Adrenal gland (tissue), 12 donors: ENCODE results near the gene UBE2A. TPM values are rescaled to one million over a fixed set of nuclear protein-coding genes. Genes with fewer than 3 reads are reported as not detected.
A peak's percentile ranks its signal among the peaks of the same experiment; 100 is the strongest.

Experiments used
- DNase-seq, 7 donors: peaks; one replicate each; pipeline ENCODE4 v3.0.0-alpha.2; 2019 to 2020
- H3K27ac ChIP-seq, 5 donors: fragments of 200-600 bp; sonication (generic) in 4 of 5; 1 replicate in 3 of 5; 2 replicates in 2 of 5; pipeline versions ENCODE4 v1.5.1 to v1.8.0; 2016 to 2020; ENCODE audit warnings: mild to moderate bottlenecking in 1 of 5
- H3K27me3 ChIP-seq: fragments of 200-600 bp; 2 replicates; pipeline ENCODE4 v1.8.0; 2021
- H3K36me3 ChIP-seq, 2 donors: fragments of 200-600 bp; replicated peaks in 1 of 2; 1 replicate in 1 of 2; 2 replicates in 1 of 2; pipeline versions ENCODE4 v1.5.1 to v1.8.0; 2018 to 2022
- H3K4me1 ChIP-seq, 2 donors: fragments of 200-600 bp; replicated peaks in 1 of 2; 1 replicate in 1 of 2; 2 replicates in 1 of 2; pipeline versions ENCODE4 v1.5.1 to v1.8.0; 2018 to 2021
- H3K4me3 ChIP-seq, 4 donors: fragments of 200-600 bp; sonication (generic) in 3 of 4; one replicate each; pipeline ENCODE4 v1.5.1; 2016 to 2018
- H3K9me3 ChIP-seq, 3 donors: fragments of 200-600 bp; sonication (generic) in 1 of 3; replicated peaks in 1 of 3; 1 replicate in 2 of 3; 2 replicates in 1 of 3; pipeline versions ENCODE4 v1.5.1 to v1.8.0; 2016 to 2021
- POLR2A ChIP-seq, 2 donors: fragments of 450-650 bp; IDR thresholded peaks; one replicate each; pipeline ENCODE4 v1.6.1; 2017; ENCODE audit warnings: antibody characterized with exemption in 2 of 2, mild to moderate bottlenecking in 2 of 2, moderate library complexity in 1 of 2
- WGBS, 4 donors: extraction: QIAGEN DNeasy Blood & Tissue Kit in 2 of 4; methylation state at CpG; one replicate each; pipeline versions ENCODE4 v1.1.5 to v1.1.7; 2013 to 2017; 5-methylcytosine and 5-hydroxymethylcytosine counted together
- intact Hi-C, 2 donors: fragments of 100-400 bp; cut with DNase I; formaldehyde crosslinking; loops; one replicate each; pipeline versions ENCODE4 v1.14.1 to v1.15.0; 2022 to 2023
- polyA plus RNA-seq, 3 donors: library from polyadenylated mRNA; stranded (reverse); fragments of 200-250 nt in 2 of 3; fragments of 350-450 nt in 1 of 3; fragmentation: Illumina TruSeq in 1 of 3; extraction: RNeasy Lipid Tissue Mini Kit (QIAGEN cat#74804) in 1 of 3; gene quantifications; one replicate each; pipeline ENCODE4 v1.2.3, GENCODE V29; 2013 to 2014
- total RNA-seq, 9 donors: library from RNA; depleted of rRNA in 4 of 9; stranded (reverse); fragments of >200 nt in 4 of 9; fragments of 120-200 nt in 1 of 9; fragmentation: NEBNext Ultra II Directional in 1 of 9; extraction: Animal tissue kit (Norgen Biotek cat#: 25700) in 1 of 9; gene quantifications; one replicate each; pipeline versions ENCODE4 v1.1.0 to v1.2.4, GENCODE V29; 2013 to 2023
- TF ChIP-seq, protein P1 (sequence below), 6 experiments: fragments of 450-650 bp in 4 of 6; fragments of 200-600 bp in 2 of 6; sonication (generic) in 1 of 6; IDR thresholded peaks; 1 replicate in 5 of 6; 2 replicates in 1 of 6; pipeline versions ENCODE4 v1.5.1 to v1.8.0; 2016 to 2021; ENCODE audit warnings: antibody characterized with exemption in 6 of 6, mild to moderate bottlenecking in 2 of 6, moderate library complexity in 1 of 6
- donor health status: healthy with polysubstance abuse.
- donor health status: Bipolar disorder and iron deficiency.
- donor health status: DM: yes; HTN: yes; CAD: no.
- donor health status: DM: no; HTN: no; CAD: no.
- donor health status: DM: no; HTN: no; CAD: no.
- donor health status: DM: yes; HTN: yes; CAD: no.

The UBE2A gene
- total and polyA plus RNA-seq, 12 donors, result 18.3 to 88.4 (median 34.4) TPM

DNA sequence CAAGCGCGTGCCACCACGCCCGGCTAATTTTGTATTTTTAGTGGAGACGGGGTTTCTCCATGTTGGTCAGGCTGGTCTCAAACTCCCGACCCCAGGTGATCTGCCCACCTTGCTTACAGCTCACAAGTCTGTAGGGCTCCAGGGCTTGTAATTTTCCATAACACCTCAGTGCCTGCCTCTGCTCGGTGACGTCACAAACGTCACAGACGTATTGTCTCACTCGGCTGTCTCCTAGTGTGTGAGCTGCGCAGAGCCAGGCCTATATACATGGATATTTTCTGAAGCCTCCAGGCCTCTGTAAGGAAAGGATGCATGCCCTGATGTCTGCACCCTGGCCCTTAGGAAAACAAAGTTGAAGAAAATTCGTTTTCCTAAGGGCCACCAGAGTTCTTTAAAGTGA, 40.4 kb downstream of the UBE2A start:
- H3K27me3 ChIP-seq, result no peaks in the 10 kb centered on the region
- intact Hi-C loops, result loop anchor here (10.0 kb wide), 2 partner anchors 80 to 110 kb away; partner anchors contain the start of gene SEPTIN6 (in 1 of the 2)
- no peak for DNase-seq
- 78 to 81% (median 81%) methylated on average over 13 of the region's 13 CpGs; no CpG with 5 or more reads in 1 of the 4 donors for WGBS, 4 donors
- no peak for TF ChIP-seq POLR2A (IDR thresholded peaks at IDR 0.05)
- TF ChIP-seq, protein P1, sequence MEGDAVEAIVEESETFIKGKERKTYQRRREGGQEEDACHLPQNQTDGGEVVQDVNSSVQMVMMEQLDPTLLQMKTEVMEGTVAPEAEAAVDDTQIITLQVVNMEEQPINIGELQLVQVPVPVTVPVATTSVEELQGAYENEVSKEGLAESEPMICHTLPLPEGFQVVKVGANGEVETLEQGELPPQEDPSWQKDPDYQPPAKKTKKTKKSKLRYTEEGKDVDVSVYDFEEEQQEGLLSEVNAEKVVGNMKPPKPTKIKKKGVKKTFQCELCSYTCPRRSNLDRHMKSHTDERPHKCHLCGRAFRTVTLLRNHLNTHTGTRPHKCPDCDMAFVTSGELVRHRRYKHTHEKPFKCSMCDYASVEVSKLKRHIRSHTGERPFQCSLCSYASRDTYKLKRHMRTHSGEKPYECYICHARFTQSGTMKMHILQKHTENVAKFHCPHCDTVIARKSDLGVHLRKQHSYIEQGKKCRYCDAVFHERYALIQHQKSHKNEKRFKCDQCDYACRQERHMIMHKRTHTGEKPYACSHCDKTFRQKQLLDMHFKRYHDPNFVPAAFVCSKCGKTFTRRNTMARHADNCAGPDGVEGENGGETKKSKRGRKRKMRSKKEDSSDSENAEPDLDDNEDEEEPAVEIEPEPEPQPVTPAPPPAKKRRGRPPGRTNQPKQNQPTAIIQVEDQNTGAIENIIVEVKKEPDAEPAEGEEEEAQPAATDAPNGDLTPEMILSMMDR (IDR thresholded peaks at IDR 0.05), result no peak
- no peaks in the 10 kb centered on the region for H3K36me3 ChIP-seq
- H3K9me3 ChIP-seq, result no peaks in the 10 kb centered on the region
- H3K4me3 ChIP-seq, result no peak overlapping the region
- no peaks in the 10 kb centered on the region for H3K4me1 ChIP-seq
- no peak overlapping the region for H3K27ac ChIP-seq

DNA sequence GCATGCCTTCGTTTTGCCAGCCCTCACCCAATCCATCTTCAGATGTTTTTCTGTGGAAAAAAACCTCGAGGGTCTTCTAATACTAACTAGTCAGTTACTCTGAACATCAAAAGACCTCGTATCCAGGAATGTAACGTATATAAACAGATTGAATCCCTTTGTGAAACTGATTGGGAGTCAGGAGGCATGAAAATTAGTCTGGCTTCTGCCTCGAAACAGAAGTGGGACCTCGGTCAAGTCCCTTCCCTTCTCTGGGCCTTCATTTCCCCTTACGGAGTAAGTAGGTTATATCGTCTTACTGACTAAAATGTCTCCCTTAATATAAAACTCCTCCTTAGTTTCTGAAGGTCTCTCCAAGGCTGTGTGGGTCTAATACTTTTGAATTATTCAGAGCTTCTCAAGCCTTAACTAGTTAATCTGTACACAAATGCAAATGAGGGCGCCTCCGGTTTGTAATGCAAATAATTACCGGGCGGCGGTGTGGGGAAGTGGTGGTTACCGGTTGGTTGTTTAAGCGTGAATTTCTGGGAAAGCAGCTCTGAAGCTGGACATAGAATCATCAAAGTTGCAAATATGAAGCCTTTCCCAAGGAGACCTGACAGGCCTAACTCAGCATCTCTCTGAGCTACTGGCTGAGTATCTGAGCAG, 43.3 kb downstream of the UBE2A start:
- no peaks in the 10 kb centered on the region for H3K27me3 ChIP-seq
- H3K9me3 ChIP-seq, result no peaks in the 10 kb centered on the region
- H3K4me1 ChIP-seq, result no peaks in the 10 kb centered on the region
- 54 to 76% (median 70%) methylated on average over 13 to 15 of the region's 15 CpGs for WGBS, 4 donors
- no peak overlapping the region for H3K4me3 ChIP-seq
- no peak for DNase-seq
- no peak for TF ChIP-seq POLR2A (IDR thresholded peaks at IDR 0.05)
- TF ChIP-seq, protein P1 (IDR thresholded peaks at IDR 0.05), result no peak
- no peak overlapping the region for H3K27ac ChIP-seq
- intact Hi-C loops, result loop anchor here (10.0 kb wide), 2 partner anchors 77 to 107 kb away; partner anchors contain the start of gene SEPTIN6 (in 1 of the 2)
- H3K36me3 ChIP-seq, result no peaks in the 10 kb centered on the region

- H3K36me3 ChIP-seq, result no peaks in the 10 kb centered on the region
- DNase-seq, result peak in 4 of 7 donors; percentile 25 to 45 (median 28)
- H3K27ac ChIP-seq, result no peak overlapping the region
- H3K4me1 ChIP-seq, result no peaks in the 10 kb centered on the region
- WGBS, 4 donors, result 57 to 79% (median 69%) methylated on average over 3 to 5 of the region's 5 CpGs
- TF ChIP-seq, protein P1 (IDR thresholded peaks at IDR 0.05), result no peak
- TF ChIP-seq POLR2A (IDR thresholded peaks at IDR 0.05), result no peak
- intact Hi-C loops, result loop anchor here (10.0 kb wide), 2 partner anchors 76 to 106 kb away; partner anchors contain the start of gene SEPTIN6 (in 1 of the 2)
- H3K27me3 ChIP-seq, result no peaks in the 10 kb centered on the region
- H3K9me3 ChIP-seq, result no peaks in the 10 kb centered on the region
- H3K4me3 ChIP-seq, result no peak overlapping the region
These were observed 44.1 kb downstream of the UBE2A start for GRCh38 chrX:119618439-119618838.

- intact Hi-C loops, result no loop called here
- 44 to 58% (median 55%) methylated on average over 2 to 9 of the region's 9 CpGs for WGBS, 4 donors
- Histone ChIP-seq H3K27me3 (no peaks in the 10 kb centered on the region), H3K9me3 (no peaks in the 10 kb centered on the region), H3K4me3 (no peak overlapping the region), H3K4me1 (no peaks in the 10 kb centered on the region), H3K36me3 (no peaks in the 10 kb centered on the region), H3K27ac (peak overlapping the region in 1 of 5 donors; percentile 15)
- DNase-seq, result peak in 6 of 7 donors; percentile 29 to 63 (median 42)
- no peak for TF ChIP-seq POLR2A (IDR thresholded peaks at IDR 0.05)
- TF ChIP-seq, protein P1 (IDR thresholded peaks at IDR 0.05), result no peak
These were observed 48.2 kb downstream of the UBE2A start for GRCh38 chrX:119622356-119623232.
